ENCODE data around the gene KCNN3.

KCNN3 gene

DNA sequence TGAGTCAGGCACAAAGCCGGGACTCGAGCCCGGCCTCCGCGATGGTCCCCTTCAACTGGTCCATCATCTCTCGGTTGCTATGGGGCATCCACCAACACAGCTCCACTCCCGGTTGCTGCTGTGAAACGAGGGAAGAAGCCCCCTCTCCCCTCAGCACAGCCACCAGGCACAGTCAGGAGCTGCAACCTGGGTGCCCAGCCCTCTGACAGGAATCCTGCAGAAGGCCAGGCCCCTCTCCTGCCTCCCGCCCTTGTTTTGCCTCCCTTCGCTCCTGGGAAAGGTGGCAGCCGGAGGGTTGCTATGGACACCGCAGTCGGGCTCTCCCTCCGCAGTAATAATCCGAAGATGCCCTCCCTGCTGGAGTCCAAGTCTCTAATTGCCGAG is 8.9 kb upstream of the KCNN3 start:
- DNase-seq, result no peak

DNA sequence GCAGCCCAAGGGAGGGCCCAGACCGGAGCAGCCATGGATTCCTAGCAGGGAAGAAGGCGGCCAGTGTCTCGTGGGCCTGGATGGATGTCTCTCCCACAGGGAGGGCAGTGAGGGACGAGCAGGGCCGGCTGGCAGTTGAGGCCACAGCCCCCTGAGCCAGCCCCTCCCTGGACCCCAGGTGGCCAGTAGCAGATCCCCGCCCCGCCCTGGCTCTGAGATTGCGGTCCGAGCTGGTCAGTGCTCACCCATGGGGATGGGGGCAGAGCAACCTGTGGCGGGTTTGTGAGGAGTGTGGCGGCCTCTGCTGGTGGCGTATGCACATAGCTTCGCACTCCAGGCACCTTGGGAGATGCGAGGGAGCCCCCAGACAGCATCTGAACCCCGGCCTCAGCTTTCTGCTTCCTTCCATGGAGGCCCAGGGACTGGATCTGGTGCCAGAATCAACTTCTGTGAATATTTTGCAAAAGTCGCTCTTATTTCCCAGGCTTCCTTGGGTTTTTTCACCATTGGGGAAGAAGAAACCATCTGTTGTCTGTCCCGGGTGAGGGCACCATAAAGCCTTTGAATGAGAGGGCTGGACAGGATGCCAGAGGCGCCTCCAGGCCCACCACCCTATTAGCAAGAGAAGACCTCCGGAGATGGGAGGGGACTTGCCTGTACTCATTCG is 8.4 kb upstream of the KCNN3 start:
- DNase-seq, result peak; percentile 78

DNA sequence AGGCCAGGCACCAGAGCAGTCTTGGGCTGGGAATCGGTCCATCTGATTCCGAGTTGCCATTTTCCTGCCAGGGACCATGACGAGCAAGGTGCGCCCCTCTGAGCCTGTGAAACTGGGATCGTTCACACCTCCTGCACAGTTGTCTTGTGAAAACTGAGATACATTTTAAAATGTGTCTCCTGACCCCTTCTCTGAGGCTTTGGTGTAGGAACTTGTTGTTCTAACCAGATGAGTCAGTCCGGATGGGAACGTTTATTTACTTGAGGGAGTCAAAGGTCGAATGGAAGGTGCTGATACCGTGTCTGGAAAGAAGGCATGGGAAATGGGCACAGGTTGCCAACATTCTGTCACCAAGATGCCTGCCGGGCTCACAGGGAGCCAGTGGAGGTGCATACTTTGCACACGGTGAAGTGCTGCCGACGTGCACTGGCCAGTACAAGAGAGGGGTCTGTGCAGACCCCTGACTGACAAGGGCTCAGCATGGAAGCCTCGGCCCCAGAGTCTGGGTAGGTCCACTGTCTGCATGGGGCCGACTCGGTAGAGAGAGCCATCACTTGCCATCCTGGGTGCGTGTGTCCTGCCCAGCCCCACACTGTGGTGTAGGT is 7.4 kb upstream of the KCNN3 start:
- DNase-seq, result no peak

DNA sequence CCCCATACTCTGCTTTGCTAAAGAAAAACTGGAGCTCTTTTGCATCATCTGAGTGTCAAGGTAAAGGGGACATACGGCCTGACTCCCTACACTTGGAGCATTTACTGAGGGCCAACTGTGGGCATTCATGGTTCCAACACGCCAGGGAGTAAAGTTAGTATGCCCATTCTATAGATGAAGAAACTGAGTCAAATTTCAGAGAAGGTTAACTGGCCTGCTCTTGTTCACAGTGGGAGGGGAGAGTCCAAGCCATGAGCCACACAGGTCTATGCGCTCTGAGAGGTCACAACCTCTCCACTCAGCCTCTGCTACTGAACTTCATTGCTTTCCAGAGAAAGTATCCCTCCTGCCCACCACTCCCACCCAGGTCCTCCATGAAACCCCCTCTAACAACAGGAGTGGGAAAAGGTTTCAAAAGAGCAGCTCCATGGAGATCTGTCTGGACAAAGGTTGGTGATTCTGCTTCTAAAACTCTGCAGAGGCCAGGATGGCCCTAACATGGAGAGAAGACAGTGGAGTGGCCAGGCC is 6.8 kb upstream of the KCNN3 start:
- DNase-seq, result no peak

DNA sequence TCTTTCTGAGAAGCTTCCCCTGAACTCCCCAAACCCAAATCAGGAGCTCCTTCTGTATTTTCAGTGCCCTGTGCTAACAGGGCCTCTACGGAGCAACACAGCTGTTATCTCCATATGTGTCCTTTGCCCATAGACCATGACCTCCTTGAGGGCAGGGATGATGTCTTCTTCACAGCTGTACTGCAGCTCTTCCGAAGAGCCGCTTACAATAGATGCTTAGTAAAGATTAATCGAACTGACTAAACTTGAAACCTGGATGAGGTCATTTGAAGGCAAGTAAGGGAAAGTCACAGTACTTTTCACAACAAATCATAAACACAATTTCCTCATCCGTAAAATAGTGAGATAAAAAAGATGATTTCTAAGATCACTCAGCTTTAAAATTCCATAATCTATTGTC is 4.4 kb upstream of the KCNN3 start:
- DNase-seq, result no peak

DNA sequence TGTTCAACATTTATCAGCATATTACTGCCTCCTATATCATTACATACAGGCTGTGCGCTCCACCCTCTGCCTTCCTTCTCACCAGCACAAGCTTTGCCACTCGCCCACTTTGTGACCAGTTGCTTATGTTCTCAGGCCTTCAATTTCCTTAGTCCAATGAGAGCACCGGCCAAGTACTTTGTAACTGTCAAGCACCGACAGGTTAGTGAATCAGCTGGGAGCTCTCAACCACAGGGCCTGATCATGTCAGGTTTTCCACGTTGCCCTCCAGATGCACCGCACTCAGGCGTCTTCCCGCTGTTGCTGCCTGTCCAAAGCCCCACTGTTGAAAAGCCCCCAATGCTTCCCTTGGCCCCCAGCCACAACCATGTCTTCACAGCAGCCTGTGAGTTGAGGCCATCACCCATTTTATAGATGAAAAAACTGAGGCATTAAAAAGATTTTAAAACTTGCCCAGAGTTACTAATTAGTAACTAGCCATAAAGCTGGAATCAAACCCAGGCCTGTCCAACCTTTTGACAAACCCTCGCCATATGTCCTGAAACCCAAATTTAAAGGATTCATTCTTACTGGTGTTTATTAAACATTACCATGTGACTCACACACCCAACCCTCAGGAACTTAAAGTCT is 3.4 kb upstream of the KCNN3 start:
- no peak for DNase-seq

DNA sequence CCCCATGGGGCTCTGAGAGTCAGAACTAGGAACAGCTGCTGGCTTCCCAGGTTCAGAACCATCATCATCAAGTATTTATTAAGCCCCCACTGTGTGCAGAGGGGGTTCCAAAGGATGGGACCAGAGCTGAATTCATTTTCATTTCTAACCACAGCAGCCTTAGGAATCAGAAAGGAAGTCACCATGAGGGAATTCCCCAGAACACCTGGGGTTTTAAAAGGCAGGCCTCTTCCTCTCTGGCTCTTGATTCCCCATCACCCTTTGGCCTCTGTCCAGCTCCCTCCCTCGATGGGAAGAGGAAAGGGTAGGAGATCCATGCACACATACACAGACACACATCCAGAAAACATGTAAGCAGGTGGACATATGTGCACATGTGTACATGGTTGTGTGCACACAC is 1.3 kb upstream of the KCNN3 start:
- DNase-seq, result no peak

DNA sequence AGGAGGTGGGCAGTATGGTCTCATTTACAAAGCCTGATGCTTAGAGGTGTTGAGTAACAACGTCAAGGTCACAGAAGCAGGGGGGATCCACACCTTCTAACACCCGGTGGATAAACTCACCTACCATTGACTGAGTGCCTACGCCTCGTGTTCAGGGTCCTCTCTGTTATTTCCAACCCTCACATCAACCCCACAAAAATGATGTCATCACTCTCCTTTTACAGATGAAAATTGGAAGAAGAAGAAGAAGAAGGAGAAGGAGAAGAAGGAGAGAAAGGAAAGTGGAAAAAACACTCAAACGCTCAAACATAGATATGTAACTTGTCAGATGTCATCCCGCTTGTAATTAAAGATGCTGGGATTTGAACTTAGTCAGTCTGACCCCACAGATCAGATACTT is 653 bp upstream of the KCNN3 start:
- no peak for DNase-seq

DNA sequence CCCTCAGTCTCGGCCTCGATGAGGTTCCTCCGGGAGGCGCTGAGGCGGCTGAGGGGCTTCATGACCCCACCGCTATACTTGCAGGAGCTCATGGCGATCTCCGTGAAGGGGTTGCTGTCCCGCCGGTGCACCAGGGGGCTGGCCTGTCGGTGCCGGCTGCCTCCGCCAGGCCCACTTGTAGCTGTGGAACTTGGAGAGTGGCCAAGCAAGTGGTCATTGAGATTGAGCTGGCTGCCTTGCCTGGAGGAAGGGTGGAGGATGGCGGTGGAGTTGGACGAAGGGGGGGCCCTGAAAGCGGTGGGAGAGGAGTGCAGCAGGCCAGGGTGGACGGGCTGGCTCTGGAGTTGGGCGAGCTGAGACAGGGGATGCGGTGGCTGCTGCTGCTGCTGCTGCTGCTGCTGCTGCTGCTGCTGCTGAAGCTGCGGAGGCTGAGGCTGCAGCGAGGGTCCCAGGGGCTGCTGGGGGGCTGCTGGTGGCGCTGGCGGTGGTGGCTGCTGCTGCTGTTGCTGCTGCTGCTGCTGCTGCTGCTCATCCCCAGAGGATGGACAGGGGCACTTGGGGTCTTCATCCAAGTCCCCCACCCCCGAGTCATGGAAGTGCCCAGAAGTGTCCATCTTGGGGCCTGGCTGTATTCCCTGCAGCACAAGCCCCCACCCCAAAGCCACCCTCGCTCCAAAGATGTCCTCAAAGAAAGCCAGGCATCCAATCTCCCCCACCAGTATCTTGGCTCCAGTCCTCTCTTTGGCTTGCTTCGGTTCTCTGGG is 548 bp downstream of the KCNN3 start:
- DNase-seq, result peak; percentile 81

DNA sequence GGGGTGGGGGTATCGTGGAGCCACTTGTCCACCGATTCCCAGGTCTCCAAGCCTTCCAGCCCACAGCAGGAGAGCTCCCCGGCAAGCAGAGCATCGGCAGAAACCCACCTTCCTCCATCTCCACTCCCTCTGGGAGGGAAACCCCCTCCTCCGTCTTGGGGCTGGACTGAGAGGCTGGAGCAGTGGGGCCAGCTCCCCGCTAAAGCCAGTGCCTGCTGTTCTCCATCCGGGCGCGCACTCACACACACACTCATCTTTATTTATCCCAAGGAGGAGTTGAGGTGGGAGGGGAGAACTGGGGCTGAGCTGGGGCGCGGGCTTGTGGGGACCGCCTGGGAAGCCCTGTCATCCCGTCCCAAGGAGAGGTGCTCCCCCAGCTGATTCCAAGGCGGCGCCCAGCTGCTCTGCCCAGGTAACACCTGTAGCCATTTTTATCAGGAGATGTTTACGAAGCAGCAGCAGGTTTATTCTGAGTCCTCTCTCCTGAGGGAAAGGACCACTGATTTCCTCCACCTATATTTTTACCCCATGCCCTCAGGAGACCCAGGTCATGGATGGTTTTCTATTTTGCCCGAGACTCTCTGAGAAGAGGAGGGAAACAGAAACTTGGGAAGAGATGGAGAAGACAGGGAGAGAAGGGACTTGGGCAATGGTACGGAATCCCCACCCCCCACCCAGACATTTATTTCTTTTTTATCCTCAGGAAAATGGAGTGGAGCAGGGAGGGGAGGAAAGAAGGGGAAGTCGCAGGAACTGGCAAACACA is 2.1 kb downstream of the KCNN3 start:
- DNase-seq, result no peak

DNA sequence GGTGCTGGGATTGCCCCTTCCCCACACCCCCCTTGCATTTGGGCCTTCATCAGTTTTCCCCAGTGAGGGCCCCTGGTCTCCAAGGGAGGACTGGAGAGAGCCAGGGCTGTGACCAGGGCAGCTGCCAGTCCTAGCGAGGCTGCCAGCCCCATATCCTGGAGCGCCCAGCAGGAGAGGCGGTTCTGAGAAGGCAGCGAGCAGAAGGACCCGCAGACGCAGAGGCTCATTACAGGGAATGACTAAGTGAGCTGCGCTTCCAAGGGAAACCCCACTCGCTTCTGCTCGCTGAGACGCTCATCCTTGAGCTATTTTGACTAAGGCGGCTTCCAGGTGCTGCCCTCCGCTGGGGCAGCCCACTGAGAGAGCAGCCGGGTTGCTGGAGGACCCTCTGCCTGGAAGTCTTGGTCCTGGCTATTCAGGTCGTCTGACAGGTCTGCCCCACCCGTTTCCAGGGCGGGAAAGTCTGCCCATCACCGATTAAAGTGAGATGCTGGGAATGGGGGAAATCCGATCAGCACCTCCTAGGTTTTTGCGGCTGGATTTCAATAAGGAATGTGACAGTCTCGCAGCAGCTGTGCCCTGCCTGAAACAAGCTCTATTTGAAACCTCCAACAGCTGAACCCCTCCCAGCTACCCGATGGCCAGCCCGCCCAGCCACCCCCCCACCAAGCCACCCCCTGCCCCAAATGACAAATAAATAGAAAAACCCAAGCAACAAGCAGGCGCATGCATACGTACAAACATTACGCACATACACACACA is 2.8 kb downstream of the KCNN3 start:
- peak; percentile 69 for DNase-seq

DNA sequence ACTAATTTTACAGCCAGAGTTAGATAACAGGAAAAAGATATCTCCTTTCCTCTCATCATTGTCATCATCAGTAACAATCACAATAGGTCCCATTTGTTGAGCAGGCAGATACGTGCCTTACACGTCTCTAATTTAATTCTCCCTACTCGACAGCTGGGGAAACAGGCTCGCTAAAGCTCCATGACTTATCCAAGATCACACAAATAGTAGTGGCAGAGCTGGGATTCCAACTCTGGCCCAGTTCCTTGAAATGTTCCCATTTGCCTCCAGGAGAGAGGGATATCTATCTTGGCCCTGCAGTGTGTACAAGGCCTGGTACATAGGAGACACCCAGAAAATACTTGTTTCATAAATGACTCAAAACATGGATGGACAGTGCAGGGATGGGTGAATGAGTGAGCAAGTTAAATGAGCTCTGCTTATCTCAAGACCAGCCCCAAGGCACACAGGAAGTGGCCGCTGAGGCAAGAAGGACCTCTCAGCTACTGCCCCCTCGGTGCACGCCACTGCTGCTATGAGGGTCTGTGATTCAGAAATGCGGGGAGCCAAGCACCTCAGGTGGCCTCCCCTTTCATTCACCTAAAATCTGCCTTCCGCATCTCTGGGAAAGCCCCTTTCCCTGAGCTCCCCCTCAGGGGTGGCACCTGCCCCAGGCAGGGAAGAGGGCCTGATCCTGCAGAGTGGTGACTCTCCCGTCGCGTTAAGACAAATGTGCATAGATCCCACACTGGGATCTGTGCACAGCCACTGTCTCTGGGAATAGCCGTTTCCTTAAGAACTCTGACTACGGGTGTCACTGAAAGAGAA is 3.6 kb downstream of the KCNN3 start:
- DNase-seq, result no peak

DNA sequence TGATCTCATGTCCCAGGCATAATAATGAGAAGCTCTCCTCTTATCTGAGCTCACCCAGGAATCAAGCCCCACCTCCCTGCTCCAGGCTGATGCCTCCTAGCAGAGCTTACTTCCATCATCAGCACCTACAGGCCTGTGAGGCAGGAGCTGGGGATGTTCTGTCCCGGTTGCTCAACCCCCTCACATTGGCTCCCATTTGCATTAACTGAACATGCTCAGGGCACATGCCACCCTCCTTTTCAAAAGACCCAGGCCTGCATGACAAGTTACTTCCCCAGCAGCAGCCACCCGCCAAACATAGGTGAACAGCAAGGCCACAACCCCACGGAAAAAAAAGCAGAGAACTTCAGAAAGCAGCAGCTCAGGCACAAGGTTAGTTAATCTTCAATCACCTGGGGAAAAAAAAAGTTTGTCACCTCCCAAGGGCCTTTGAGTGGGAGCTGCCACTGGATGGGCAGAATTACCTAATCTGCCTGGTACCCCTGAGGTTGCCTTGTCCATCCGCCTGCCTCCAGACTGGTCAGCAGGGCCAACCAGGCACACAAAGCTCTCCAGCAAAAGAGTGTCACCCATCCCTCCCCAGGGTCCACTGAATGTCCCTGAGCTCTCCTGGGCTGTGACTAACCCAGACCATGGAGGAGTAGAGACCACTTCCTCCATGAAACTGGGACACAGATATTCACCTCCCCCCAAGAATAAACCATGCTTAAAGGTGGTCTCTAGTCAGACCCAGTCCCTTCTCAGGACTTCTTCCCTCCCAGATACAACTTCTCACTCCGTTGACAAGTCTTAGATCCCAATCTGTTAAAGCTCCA is 4.4 kb downstream of the KCNN3 start:
- DNase-seq, result peak; percentile 16

DNA sequence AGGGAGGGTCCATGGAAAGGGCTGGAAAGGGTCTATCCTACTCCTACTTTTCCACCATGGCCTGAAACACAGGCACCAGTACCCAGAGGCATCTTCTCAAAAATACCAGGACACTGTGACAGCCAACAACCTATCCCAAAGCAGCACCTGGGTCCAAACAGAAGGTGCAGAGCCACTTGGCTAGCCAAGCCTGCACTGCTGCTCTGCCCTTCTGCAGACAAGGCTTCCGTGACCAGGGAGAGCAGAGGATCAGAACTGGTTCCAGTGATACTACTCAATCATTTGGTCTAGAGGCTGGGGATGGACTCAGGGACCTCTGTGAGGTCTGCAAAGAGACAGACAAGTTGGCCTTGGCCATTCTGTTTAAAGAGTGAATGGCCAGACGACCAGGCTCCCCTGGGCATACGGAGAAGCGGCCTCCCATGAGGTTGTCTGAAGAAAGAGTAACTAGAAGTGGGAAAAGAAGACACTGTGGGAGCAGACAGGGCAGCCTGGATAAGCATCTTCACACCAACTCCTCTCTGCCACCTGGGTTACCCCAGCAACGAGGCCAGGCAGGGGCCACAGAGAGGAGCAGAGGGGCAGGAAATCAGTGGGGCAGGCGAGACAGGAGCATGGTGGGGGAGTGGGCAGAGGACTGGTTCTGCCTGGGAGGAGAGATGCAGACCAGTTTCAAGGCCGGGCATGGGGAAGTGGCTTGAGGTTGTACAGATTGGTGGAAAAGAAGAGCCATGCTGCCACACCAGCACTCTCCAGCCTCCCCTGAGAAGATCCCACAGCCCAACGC is 5.7 kb downstream of the KCNN3 start:
- DNase-seq, result peak; percentile 10

DNA sequence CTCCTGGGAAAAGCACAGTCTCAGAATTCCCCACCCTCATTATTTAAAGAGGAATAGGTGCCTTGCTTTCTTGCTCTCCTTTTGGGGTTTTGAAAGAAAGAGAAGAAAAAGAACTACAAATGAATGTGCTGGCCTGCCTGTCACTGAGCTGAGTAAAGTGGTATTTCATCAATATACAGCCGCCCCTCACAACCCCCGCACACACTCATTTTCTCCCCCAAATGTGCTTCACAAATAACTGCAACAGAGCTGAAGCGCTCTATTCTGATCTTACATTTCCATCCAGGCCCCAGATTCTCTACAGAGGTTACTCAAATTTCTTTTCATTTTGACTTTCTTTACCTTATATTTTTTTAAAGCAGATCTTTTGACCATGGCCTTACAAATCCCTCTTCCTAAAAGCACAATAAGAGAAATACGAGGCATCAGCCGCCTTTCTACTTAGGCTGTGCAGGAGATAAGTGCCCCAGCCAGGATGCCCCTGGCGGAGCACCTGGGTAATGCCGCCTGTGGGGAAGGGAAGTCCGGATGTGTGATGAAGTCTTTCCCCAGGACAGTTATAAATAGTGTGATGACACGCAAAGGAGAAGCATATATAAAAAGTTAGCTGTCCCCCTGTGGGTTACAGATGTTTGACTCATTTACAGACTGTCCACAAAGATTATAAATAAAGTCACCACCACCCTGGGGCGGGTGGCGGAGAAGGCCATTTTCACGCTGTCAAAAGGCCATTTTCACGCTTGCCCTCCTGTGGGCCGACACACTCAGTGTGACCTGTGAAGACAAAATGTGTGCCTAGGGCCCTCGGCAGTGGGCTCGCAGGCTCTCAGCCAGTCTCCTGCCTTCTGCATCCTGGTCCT is 6.5 kb downstream of the KCNN3 start:
- DNase-seq, result peak; percentile 40

DNA sequence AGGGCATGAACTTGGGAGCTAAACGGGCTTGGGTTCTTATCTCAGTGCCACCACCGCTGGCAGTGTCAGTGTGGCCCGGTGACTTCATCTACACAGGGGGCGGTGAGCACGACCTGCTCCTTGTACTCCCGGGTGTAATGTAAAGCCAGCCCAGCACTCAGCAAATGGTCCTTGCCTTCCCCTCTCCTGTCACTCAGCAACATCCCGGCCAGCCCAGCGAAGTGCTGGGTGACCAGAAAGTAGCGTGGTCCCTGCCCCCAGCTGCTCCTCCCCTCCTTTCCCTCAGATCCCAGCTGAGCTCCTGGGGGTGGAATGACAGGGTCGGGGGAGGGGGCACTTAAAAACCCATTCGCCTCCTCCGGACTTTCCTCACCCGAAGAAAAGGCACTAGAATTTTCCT is 7.2 kb downstream of the KCNN3 start:
- no peak for DNase-seq

DNA sequence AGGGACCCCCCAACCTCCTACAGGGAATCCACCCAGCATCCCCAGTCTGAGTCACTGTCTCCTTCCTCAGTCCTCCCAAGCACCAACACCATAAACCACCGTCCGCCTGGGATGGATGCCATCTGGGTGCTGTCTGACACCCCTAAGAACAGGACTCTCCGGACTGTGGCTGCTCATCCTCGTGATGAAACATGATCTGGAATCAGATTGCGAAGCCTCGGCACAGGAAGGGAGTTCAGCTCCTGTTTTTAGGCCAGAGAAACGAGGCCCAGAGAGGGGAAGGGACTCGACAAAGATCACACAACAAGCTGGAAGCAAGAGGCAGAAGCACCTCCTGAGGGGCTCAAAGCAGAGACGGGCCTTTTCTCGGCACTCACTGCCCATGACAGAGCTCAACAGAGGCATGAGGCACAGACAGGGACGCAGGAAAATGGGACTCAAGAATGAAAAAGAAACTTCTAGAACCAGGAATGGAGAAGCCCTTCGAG is 8.4 kb downstream of the KCNN3 start:
- no peak for DNase-seq
